ENCODE data around the gene FAM222A.

Gene FAM222A

DNA sequence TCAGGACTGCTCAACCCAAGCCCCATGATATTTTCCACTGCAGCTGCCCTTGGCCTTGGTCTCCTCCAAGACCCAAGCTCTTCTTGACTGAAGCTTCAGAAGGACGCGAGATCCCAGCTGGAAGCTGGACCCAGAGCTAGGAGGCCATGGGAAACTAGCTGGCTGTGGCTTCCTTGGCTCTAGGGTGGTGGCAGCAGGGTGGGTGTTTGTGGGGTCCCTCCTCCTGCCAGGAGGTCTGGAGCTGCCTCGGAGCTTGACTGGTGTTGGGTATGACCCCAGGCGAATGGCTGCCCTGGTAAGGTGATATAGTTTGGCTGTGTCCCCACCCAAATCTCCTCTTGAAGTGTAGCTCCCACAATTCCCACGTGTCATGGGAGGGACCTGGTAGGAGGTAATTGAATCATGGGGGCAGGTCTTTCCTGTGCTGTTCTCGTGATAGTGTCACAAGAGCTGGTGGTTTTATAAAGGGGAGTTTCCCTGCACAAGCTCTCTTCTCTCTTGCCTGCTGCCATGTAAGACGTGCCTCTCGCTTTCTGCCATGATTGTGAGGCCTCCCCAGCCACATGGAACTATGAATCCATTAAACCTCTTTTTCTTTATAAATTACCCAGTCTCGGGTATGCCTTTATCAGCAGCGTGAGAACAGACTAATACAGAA lies 68.2 kb downstream of the FAM222A start:
- in situ Hi-C loops (cut with MboI; ENCODE audit: low pct_unique_long_range_greater_than_20kb, low sequenced_read_pairs): no loop called here
- DNase-seq: no peak

DNA sequence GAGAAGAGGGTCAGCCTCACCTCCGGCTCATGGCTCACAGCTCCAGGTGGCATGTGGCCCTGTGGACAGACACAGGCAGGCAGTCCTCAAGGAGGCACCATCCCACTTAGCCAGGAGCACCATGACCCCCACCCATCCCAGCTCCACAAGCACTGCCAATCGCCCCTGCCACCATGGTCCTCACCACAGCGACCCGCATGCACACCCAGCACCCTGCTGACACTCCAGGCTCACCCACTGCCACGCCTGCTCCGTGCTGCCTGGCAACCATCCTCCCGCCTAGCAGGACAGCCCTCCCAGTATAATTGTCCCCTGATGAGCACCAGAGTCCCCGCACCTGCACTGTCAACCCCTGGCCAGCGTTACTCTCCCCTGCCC lies 68.7 kb downstream of the FAM222A start:
- in situ Hi-C loops (cut with MboI; ENCODE audit: low pct_unique_long_range_greater_than_20kb, low sequenced_read_pairs): no loop called here
- no peak for DNase-seq

DNA sequence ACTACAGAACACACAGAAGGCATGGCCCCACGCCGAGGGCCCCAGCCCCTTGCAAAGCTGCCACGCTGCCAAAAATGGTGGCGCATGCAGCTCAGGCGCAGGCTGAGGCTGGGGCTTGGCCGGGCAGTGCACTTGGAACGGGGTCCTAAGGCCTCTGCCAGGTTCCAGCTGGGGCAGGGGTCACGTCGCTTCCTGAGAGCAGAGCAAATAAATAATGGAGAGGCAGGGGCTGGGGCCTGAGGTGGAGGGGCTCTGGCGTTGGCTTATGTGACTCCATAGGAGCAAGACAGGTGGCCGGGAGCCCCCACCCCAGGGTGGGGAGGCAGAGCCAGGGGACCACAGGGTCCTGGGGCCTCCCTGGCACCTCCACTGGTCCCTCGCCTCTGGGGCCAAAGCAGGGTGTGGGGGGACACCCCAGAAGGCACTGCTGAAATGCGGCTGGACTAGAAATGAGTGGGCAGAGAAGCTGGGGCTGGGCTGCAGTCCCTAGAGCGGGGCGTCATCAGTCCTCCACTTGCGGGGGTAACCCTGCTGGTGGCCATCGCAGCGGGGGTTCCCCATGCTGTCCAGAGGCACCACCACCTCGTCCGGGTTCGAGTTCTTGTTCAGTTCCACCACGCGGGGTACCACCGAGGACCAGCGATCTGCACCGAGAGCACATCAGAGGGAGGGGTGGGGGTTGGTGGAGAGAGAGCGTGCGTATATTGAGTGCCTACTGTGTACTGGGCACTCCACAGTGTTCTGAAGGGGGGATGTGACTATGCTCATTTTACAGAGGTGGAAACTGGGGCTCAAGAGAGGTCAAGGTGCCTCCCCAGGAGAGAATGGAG lies 69.7 kb downstream of the FAM222A start:
- in situ Hi-C loops (cut with MboI; ENCODE audit: low pct_unique_long_range_greater_than_20kb, low sequenced_read_pairs): no loop called here
- DNase-seq: no peak

DNA sequence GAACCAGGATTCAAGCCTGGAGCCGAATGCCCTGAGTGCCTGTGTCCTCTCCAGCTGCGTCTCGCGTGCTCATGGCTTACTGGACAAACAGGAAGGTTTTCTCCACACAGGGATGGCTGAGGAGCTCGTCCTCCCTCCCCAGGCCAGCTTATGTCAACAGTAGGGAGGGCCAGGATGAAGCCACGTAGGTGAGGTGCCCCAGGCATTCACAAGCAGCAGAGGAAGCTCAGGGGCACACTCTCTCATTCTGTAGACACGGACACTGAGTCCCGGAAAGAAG lies 70.3 kb downstream of the FAM222A start:
- in situ Hi-C loops (cut with MboI; ENCODE audit: low pct_unique_long_range_greater_than_20kb, low sequenced_read_pairs): no loop called here
- no peak for DNase-seq

DNA sequence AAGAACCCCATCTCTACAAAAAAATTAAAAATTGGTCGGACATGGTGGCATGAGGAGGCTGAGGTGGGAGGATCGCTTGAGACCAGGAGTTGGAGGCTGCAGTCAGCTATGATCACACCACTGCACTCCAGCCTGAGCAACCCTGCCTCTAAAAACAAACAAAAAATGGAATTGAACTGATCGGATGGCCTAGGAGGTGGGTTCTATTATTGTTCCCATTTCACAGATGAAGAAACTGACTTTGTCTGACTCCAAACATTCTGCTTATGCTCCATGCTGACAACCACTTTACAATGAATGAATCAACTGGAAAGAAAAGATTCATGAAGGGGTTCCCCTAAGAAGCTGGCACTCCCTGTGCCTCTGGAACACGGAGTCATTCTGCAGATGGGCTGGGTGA lies 72.2 kb downstream of the FAM222A start:
- in situ Hi-C loops (cut with MboI; ENCODE audit: low pct_unique_long_range_greater_than_20kb, low sequenced_read_pairs): no loop called here
- no peak for DNase-seq

- in situ Hi-C loops (cut with MboI; ENCODE audit: low pct_unique_long_range_greater_than_20kb, low sequenced_read_pairs): no loop called here
- no peak for DNase-seq
Observed at GRCh38 chr12:109786799-109787198, 73.2 kb downstream of the FAM222A start.

- DNase-seq: no peak
- in situ Hi-C loops (cut with MboI; ENCODE audit: low pct_unique_long_range_greater_than_20kb, low sequenced_read_pairs): no loop called here
Observed at GRCh38 chr12:109789526-109790048, 76.0 kb downstream of the FAM222A start.

- in situ Hi-C loops (cut with MboI; ENCODE audit: low pct_unique_long_range_greater_than_20kb, low sequenced_read_pairs): no loop called here
Observed at GRCh38 chr12:109792992-109793391, 79.4 kb downstream of the FAM222A start.

DNA sequence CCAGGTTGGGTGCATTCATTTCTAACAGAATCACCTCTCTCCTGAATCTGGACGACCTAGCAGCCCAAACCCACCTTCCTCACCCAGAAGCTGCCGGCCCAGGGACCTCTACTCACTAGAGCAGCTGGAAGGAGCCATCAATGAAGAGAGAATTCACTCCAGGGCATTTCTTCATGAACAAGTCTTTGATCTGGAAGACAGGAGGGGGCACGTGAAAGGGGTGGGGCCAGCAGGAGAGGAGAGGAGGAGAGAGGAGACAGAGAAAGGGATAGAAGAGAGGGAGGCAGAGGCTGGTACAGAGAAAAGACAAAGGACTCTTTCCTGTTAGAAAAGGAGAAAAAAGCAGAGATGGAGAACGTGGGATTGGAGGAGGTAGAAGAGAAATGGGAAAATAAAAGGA lies 79.8 kb downstream of the FAM222A start:
- in situ Hi-C loops (cut with MboI; ENCODE audit: low pct_unique_long_range_greater_than_20kb, low sequenced_read_pairs): no loop called here

More at GRCh38 chr12:109792992-109793391, 79.4 kb downstream of the FAM222A start:
- no peak for DNase-seq

GRCh38 chr12:109793826-109794501 lies 80.3 kb downstream of the FAM222A start:
- in situ Hi-C loops (cut with MboI; ENCODE audit: low pct_unique_long_range_greater_than_20kb, low sequenced_read_pairs): no loop called here
- no peak for DNase-seq

More for the DNA sequence above, 79.8 kb downstream of the FAM222A start:
- DNase-seq: no peak

DNA sequence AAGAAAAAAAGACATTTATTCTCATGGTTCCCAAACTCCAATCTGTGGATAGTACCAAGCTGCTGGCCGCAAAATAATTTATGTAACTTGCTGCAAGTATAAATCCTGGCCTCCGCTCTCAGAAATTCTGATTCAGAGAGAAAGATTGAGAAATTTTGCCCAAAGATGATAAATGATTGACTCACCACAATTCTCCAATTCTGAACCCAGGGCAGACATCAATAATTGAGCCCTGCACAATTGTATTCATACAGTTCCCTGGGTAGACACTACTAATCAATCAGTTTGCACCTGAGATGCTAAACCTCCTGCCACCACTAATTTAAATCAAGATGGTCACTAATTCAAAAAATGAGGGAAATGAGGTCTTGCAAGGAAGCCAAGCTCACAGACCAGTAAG lies 81.4 kb downstream of the FAM222A start:
- in situ Hi-C loops (cut with MboI; ENCODE audit: low pct_unique_long_range_greater_than_20kb, low sequenced_read_pairs): no loop called here
- DNase-seq: no peak

DNA sequence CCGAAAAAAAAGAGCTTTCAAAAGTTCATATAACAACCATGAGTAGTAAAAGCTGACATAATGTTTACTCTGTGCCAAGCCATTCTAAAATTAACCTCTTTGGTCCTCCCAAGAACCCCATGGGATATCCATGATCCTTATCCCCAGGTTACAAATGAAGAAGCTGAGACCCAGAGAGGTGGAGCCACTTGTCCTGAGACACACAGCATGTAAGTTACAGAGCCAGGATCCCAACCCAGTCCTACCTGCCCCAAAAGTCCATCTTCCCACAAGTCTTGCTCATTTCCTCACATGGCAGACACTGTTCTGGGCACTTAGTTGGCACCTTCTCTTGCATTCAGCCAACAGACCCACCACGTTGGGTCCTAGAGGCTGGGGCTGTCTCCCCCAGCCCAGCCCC lies 82.4 kb downstream of the FAM222A start:
- in situ Hi-C loops (cut with MboI; ENCODE audit: low pct_unique_long_range_greater_than_20kb, low sequenced_read_pairs): no loop called here
- no peak for DNase-seq

GRCh38 chr12:109797905-109798669 lies 84.5 kb downstream of the FAM222A start:
- in situ Hi-C loops (cut with MboI; ENCODE audit: low pct_unique_long_range_greater_than_20kb, low sequenced_read_pairs): no loop called here
- DNase-seq: peak; percentile 88

DNA sequence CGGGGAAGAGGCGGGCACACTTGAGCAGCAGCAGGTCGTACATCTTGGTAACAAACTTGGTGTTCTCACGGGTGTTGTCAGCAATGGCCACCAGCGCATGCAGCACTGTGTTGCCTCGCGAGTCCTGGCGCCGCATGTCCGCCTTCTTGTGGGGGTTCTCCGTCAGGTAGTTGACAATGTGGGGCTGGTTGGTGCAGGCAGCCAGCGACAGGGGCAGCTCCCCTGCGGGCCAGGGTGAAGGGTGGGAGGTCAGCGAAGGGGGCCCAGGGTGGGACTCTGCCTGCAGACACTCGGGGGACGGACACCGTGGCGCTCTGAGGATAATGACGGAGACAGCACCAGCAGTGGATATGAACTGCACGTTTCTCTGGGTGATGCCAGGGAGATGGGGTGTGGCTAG lies 85.1 kb downstream of the FAM222A start:
- DNase-seq: no peak
- in situ Hi-C loops (cut with MboI; ENCODE audit: low pct_unique_long_range_greater_than_20kb, low sequenced_read_pairs): no loop called here

DNA sequence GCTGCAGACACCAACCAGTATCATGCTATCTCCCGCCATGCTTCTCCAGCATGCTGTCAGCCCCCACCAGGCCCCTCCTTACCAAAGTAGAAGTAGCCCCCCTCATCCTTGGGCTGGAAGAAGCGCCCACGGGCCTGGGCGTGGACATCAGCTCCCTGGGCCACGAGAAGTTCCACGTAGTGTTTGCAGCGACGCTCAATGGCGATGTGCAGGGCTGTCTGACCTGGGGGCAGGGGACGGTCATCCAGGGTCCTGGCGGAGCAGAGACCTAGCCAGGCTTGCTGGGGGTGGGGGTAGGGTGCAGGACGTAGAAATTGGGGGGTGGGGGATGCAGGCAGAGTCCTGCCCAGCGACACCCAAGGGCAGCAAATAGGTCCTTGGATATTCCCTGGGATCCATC lies 86.9 kb downstream of the FAM222A start:
- in situ Hi-C loops (cut with MboI; ENCODE audit: low pct_unique_long_range_greater_than_20kb, low sequenced_read_pairs): no loop called here
- no peak for DNase-seq

- DNase-seq: no peak
- in situ Hi-C loops (cut with MboI; ENCODE audit: low pct_unique_long_range_greater_than_20kb, low sequenced_read_pairs): no loop called here
Observed at GRCh38 chr12:109802828-109803227, 89.2 kb downstream of the FAM222A start.

- no peak for DNase-seq
- in situ Hi-C loops (cut with MboI; ENCODE audit: low pct_unique_long_range_greater_than_20kb, low sequenced_read_pairs): no loop called here
Observed at GRCh38 chr12:109803678-109804077, 90.1 kb downstream of the FAM222A start.

DNA sequence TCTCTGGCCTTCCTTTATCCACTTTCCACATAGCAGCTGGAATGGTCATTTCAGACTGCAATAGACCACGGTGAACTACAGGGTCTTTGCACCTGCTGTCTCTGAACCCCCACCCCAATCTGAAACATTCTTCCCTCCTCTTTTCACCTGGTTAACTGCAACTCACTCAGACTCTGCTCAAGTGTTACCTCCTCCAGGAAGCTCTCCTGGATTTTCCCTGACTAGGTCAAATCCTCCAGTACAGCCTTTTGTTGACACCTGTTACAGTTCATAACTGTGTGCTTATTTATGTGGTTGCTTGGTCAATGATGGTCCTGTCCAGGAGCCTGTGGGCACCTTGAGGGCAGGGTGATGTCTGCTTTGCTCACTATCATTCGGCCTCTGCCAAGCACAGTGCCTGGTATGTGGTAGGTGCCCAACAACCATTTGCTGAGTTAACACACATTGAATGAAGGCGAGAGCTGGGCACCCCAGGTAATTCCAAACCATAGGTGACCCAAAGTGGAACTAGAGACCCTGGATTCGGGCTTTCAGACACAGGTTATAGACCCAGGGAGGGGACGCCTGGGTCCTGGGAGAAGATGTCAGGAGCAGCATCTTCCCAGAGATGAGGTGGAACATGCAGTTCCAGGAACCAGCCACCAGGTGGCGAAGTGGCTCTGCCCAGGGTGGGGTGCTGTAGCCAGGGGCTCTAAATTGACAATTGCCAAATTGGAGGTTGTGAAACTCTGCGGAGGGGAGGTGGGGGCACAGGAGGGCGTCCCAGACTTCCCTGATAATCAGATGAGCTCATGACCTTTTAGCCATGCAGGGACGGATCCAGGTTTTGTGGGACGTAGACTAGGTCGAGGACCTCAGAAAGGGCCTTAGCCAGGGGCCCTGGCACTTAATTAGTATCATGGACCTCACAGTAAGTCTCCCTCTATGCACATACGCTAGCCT lies 91.5 kb downstream of the FAM222A start:
- in situ Hi-C loops (cut with MboI; ENCODE audit: low pct_unique_long_range_greater_than_20kb, low sequenced_read_pairs): no loop called here
- peak; percentile 67 for DNase-seq
